ENCODE results near the gene KIF5A. TPM values are rescaled to one million over a fixed set of nuclear protein-coding genes. Genes with fewer than 3 reads are reported as not detected.
A peak's percentile ranks its signal among the peaks of the same experiment; 100 is the strongest.

The KIF5A gene
- total RNA-seq, 1 donor from 2014 or later = 7.9 TPM

DNA sequence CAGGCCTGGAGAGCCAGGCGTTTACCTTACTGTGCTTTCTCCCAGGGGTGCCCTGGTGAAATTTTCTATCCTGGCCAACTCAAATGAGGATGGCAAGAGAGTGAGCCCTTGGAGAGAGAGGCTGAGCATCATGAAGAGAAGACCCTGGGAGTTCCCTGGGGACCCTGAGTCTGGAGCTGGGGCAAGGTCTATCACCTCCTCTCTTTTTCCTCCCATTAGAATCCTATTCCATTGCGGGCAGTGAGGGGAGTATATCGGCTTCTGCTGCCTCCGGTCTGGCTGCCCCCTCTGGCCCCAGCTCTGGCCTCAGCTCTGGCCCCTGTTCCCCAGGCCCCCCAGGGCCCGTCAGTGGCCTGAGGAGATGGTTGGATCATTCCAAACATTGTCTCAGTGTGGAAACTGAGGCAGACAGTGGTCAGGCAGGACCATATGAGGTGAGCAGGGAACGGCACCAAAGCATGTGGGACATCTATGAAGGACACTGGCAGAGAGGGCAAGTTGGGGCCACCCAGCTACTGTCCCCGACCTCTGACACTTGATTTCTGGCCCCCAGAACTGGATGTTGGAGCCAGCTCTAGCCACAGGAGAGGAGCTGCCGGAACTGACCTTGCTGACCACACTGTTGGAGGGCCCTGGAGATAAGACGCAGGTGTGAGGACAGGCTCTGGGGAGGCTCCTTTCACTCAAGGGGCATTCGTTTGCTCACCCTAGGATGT, 63.0 kb downstream of the KIF5A start:
- Histone ChIP-seq H3K4me1 (peaks cover 11% of the 10 kb centered on the region), H3K4me3 (no peak overlapping the region), H3K79me2 (ENCODE audit: low read depth) (no peaks in the 10 kb centered on the region), H3K27ac (no peak overlapping the region), H3K9ac (no peak overlapping the region), H4K20me1 (ENCODE audit: low read depth) (peaks cover 9% of the 10 kb centered on the region), H3F3A (ENCODE audit: low read depth) (peaks cover 30% of the 10 kb centered on the region), H3K27me3 (peaks cover 51% of the 10 kb centered on the region), H3K36me3 (no peaks in the 10 kb centered on the region), H3K9me3 (ENCODE audit: low read depth) (no peaks in the 10 kb centered on the region), H3K4me2 (peak overlapping the region; percentile 89), H2AFZ (replicated peaks) (no peak overlapping the region)
- no peaks in the 10 kb centered on the region for H3K9me3 Mint-ChIP-seq
- H3K27me3 Mint-ChIP-seq (ENCODE audit: insufficient read depth, low read depth) = peaks cover 16% of the 10 kb centered on the region
- TF ChIP-seq CTCF (IDR thresholded peaks at IDR 0.05) = no peak
- TF ChIP-seq EZH2 (IDR thresholded peaks at IDR 0.05) = no peak
- TF ChIP-seq EZH2phosphoT487 (IDR thresholded peaks at IDR 0.05) = no peak
- DNase-seq (ENCODE audit: low spot score) = no peak
- peak overlapping the region; percentile 92 for H3K4me3 Mint-ChIP-seq
- H3K27ac Mint-ChIP-seq = no peak overlapping the region
- peaks cover 22% of the 10 kb centered on the region for H3K4me1 Mint-ChIP-seq
- H3K36me3 Mint-ChIP-seq = peaks cover 28% of the 10 kb centered on the region

DNA sequence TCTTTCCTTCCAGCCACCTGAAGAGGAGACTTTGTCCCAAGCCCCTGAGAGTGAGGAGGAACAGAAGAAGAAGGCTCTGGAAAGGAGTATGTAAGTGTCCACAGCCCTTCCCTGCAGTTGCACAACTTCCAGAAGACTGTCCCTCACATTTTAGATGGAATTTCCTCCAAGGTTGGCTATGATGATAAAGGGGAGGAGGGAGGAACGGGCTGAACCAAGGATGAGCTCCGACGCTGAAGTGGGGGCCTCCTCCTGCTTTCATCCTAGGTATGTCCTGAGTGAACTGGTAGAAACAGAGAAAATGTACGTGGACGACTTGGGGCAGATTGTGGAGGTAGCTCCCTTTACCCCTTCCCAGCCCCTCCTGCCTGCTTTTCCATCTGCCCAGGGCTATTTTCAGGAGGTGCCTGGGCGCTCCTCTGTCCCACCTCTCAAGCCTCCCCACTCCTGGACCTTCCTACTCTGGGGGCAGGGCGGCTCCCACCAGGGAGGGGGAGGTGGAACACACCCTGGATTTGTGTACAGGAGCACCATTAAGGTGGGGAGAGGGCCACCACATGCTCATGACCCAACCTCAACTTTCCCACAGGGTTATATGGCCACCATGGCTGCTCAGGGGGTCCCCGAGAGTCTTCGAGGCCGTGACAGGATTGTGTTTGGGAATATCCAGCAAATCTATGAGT, 63.7 kb downstream of the KIF5A start:
- H3K4me3 ChIP-seq = no peak overlapping the region
- peaks cover 58% of the 10 kb centered on the region for H3K27me3 ChIP-seq
- no peaks in the 10 kb centered on the region for H3K79me2 ChIP-seq (ENCODE audit: low read depth)
- Mint-ChIP-seq H3K36me3 (peaks cover 28% of the 10 kb centered on the region), H3K27me3 (ENCODE audit: insufficient read depth, low read depth) (peaks cover 23% of the 10 kb centered on the region), H3K9me3 (no peaks in the 10 kb centered on the region), H3K27ac (no peak overlapping the region), H3K4me3 (peak overlapping the region; percentile 41), H3K4me1 (peaks cover 22% of the 10 kb centered on the region)
- no peak overlapping the region for H2AFZ ChIP-seq (replicated peaks)
- H3K27ac ChIP-seq = no peak overlapping the region
- peaks cover 25% of the 10 kb centered on the region for H3F3A ChIP-seq (ENCODE audit: low read depth)
- no peak for DNase-seq (ENCODE audit: low spot score)
- no peak for TF ChIP-seq EZH2 (IDR thresholded peaks at IDR 0.05)
- no peak for TF ChIP-seq EZH2phosphoT487 (IDR thresholded peaks at IDR 0.05)
- H3K9ac ChIP-seq = no peak overlapping the region
- H3K4me1 ChIP-seq = peaks cover 11% of the 10 kb centered on the region
- peaks cover 11% of the 10 kb centered on the region for H4K20me1 ChIP-seq (ENCODE audit: low read depth)
- no peaks in the 10 kb centered on the region for H3K9me3 ChIP-seq (ENCODE audit: low read depth)
- no peak overlapping the region for H3K4me2 ChIP-seq
- H3K36me3 ChIP-seq = no peaks in the 10 kb centered on the region

- H3K36me3 Mint-ChIP-seq = peaks cover 34% of the 10 kb centered on the region
- no peak overlapping the region for H3K4me3 Mint-ChIP-seq
- Histone ChIP-seq H3K36me3 (no peaks in the 10 kb centered on the region), H3F3A (ENCODE audit: low read depth) (peaks cover 17% of the 10 kb centered on the region), H3K27ac (no peak overlapping the region), H3K27me3 (peaks cover 64% of the 10 kb centered on the region), H3K9me3 (ENCODE audit: low read depth) (no peaks in the 10 kb centered on the region), H3K4me3 (no peak overlapping the region), H3K9ac (no peak overlapping the region), H3K79me2 (ENCODE audit: low read depth) (no peaks in the 10 kb centered on the region), H3K4me1 (peaks cover 16% of the 10 kb centered on the region), H2AFZ (replicated peaks) (no peak overlapping the region), H3K4me2 (no peak overlapping the region), H4K20me1 (ENCODE audit: low read depth) (peaks cover 16% of the 10 kb centered on the region)
- no peaks in the 10 kb centered on the region for H3K9me3 Mint-ChIP-seq
- peak; percentile 41 for DNase-seq (ENCODE audit: low spot score)
- peaks cover 29% of the 10 kb centered on the region for H3K27me3 Mint-ChIP-seq (ENCODE audit: insufficient read depth, low read depth)
- H3K27ac Mint-ChIP-seq = no peak overlapping the region
- peaks cover 24% of the 10 kb centered on the region for H3K4me1 Mint-ChIP-seq
- TF ChIP-seq EZH2 (IDR thresholded peaks at IDR 0.05) (no peak), EZH2phosphoT487 (IDR thresholded peaks at IDR 0.05) (no peak), CTCF (IDR thresholded peaks at IDR 0.05) (no peak)
Measured at GRCh38 chr12:57614178-57614947, 64.5 kb downstream of the KIF5A start.

Data from neural progenitor cell (in vitro differentiated cells).